H1 (cell line): ENCODE results near the gene MMEL1. TPM values are rescaled to one million over a fixed set of nuclear protein-coding genes. Genes with fewer than 3 reads are reported as not detected.

Source experiments
- CTCF ChIA-PET: fragments of 300-600 bp; sonication (Branson Sonifier 250); formaldehyde crosslinking; loops from one replicate; lab custom pipeline; 2021; ENCODE audit not compliant: partially characterized antibody; lab: Charles Lee
- POLR2A ChIA-PET: fragments of 300-600 bp; sonication (Branson Sonifier 250); formaldehyde crosslinking; loops from one replicate; lab custom pipeline; 2021; ENCODE audit warnings: inconsistent platforms; ENCODE audit not compliant: partially characterized antibody; lab: Charles Lee
- DNase-seq, 2 experiments: peaks; one replicate each; pipeline versions ENCODE4 v3.0.0 to v3.0.0-alpha.2; 2010 to 2022; ENCODE audit warnings: low spot score in 2 of 2, low read depth in 1 of 2, mixed read lengths in 1 of 2
- FAIRE-seq: peaks from 2 replicates; lab custom pipeline; 2011; peaks lifted over from hg19 to GRCh38; lab: Jason Lieb, UNC
- H2AFZ ChIP-seq: 2 replicates; pipeline ENCODE4 v1.8.1; 2012; ENCODE audit warnings: low read length, inconsistent platforms
- H2AK5ac ChIP-seq: 2 replicates; pipeline ENCODE4 v1.6.1; 2013; ENCODE audit warnings: low read depth, low read length
- H2BK120ac ChIP-seq: replicated peaks from 2 replicates; pipeline ENCODE3; 2013; ENCODE audit warnings: low read depth, low read length, inconsistent platforms
- H2BK12ac ChIP-seq: 2 replicates; pipeline ENCODE4 v1.6.1; 2013; ENCODE audit warnings: low read depth, low read length
- H2BK15ac ChIP-seq: 2 replicates; pipeline ENCODE4 v1.6.1; 2013; ENCODE audit warnings: low read length
- H2BK20ac ChIP-seq: 2 replicates; pipeline ENCODE4 v1.6.1; 2013; ENCODE audit warnings: low read length
- H2BK5ac ChIP-seq: 2 replicates; pipeline ENCODE4 v1.6.1; 2013; ENCODE audit warnings: low read depth, low read length
- H3K14ac ChIP-seq: 2 replicates; pipeline ENCODE4 v1.6.1; 2013; ENCODE audit warnings: inconsistent platforms; ENCODE audit not compliant: insufficient read length
- H3K18ac ChIP-seq: 2 replicates; pipeline ENCODE4 v1.6.1; 2013; ENCODE audit warnings: low read length; ENCODE audit errors: extremely low read depth
- H3K23ac ChIP-seq: 2 replicates; pipeline ENCODE4 v1.6.1; 2013; ENCODE audit warnings: inconsistent platforms; ENCODE audit not compliant: insufficient read length
- H3K23me2 ChIP-seq: 2 replicates; pipeline ENCODE4 v1.6.1; 2013; ENCODE audit warnings: low read depth, low read length
- H3K27ac ChIP-seq: 2 replicates; pipeline ENCODE4 v1.6.1; 2011; ENCODE audit warnings: low read depth, low read length, inconsistent platforms
- H3K27me3 ChIP-seq, 4 experiments: replicated peaks in 1 of 4; 1 replicate in 1 of 4; 2 replicates in 3 of 4; pipeline versions ENCODE4 v1.6.1 to v1.8.1; 2011 to 2013; ENCODE audit warnings: low read length in 3 of 4, mild to moderate bottlenecking in 3 of 4, inconsistent platforms in 2 of 4, mixed read lengths in 2 of 4, moderate library complexity in 1 of 4; ENCODE audit not compliant: control insufficient read depth in 3 of 4, insufficient read depth in 3 of 4; ENCODE audit errors: extremely low read depth in 1 of 4
- H3K36me3 ChIP-seq, 4 experiments: 2 replicates each; pipeline versions ENCODE4 v1.6.1 to v1.8.1; 2011 to 2013; ENCODE audit warnings: mild to moderate bottlenecking in 4 of 4, low read length in 3 of 4, moderate library complexity in 2 of 4, control low read depth in 1 of 4, inconsistent platforms in 1 of 4; ENCODE audit not compliant: insufficient read depth in 4 of 4, control insufficient read depth in 2 of 4
- H3K4ac ChIP-seq: replicated peaks from 2 replicates; pipeline ENCODE3; 2013; ENCODE audit warnings: low read length, low read depth, mixed read lengths, inconsistent platforms; ENCODE audit not compliant: insufficient read length
- H3K4me1 ChIP-seq, 4 experiments: replicated peaks in 1 of 4; 1 replicate in 1 of 4; 2 replicates in 3 of 4; pipeline versions ENCODE4 v1.6.1 to v1.8.1; 2011 to 2013; ENCODE audit warnings: low read length in 3 of 4, inconsistent platforms in 2 of 4, mixed read lengths in 1 of 4; ENCODE audit not compliant: insufficient read depth in 4 of 4, control insufficient read depth in 3 of 4
- H3K4me2 ChIP-seq, 2 experiments: 2 replicates each; pipeline versions ENCODE4 v1.6.1 to v1.8.1; 2011 to 2013; ENCODE audit warnings: low read depth in 2 of 2, low read length in 2 of 2, control low read depth in 1 of 2, inconsistent platforms in 1 of 2, mild to moderate bottlenecking in 1 of 2; ENCODE audit not compliant: insufficient read depth in 1 of 2
- H3K4me3 ChIP-seq, 4 experiments: fragments of 200-600, 300-600 bp in 1 of 4; sonication (generic), shearing (Covaris generic), sonication (Bioruptor Twin) in 1 of 4; 2 replicates each; pipeline versions ENCODE4 v1.5.1 to v1.8.1; 2011 to 2016; ENCODE audit warnings: low read length in 4 of 4, low read depth in 3 of 4, control low read depth in 2 of 4, inconsistent platforms in 2 of 4, mild to moderate bottlenecking in 2 of 4, mixed read lengths in 1 of 4, moderate library complexity in 1 of 4; ENCODE audit not compliant: insufficient read depth in 2 of 4; ENCODE audit errors: extremely low read depth in 1 of 4
- H3K56ac ChIP-seq: replicated peaks from 2 replicates; pipeline ENCODE3; 2013; ENCODE audit warnings: low read depth, mild to moderate bottlenecking, mixed read lengths, low read length, inconsistent platforms; ENCODE audit not compliant: insufficient read length
- H3K79me1 ChIP-seq: 2 replicates; pipeline ENCODE4 v1.6.1; 2013; ENCODE audit warnings: low read depth, low read length, control low read depth
- H3K79me2 ChIP-seq, 2 experiments: 2 replicates each; pipeline versions ENCODE4 v1.6.1 to v1.8.1; 2012 to 2013; ENCODE audit warnings: low read length in 2 of 2, mild to moderate bottlenecking in 2 of 2, inconsistent platforms in 1 of 2; ENCODE audit not compliant: insufficient read depth in 2 of 2, control insufficient read depth in 1 of 2
- H3K9ac ChIP-seq, 4 experiments: replicated peaks in 1 of 4; 1 replicate in 1 of 4; 2 replicates in 3 of 4; pipeline versions ENCODE4 v1.6.1 to v1.8.1; 2011 to 2013; ENCODE audit warnings: low read depth in 3 of 4, low read length in 3 of 4, control low read depth in 2 of 4, mild to moderate bottlenecking in 2 of 4, moderate library complexity in 2 of 4, inconsistent platforms in 1 of 4; ENCODE audit errors: extremely low read depth in 1 of 4
- H3K9me3 ChIP-seq, 2 experiments: 2 replicates each; pipeline versions ENCODE4 v1.6.1 to v1.8.1; 2012 to 2013; ENCODE audit warnings: mild to moderate bottlenecking in 2 of 2, moderate library complexity in 2 of 2, control low read depth in 1 of 2, inconsistent platforms in 1 of 2, low read depth in 1 of 2, low read length in 1 of 2, mixed read lengths in 1 of 2; ENCODE audit not compliant: insufficient read depth in 2 of 2
- H4K20me1 ChIP-seq, 2 experiments: replicated peaks in 1 of 2; 2 replicates each; pipeline versions ENCODE3 to v1.8.1; 2011 to 2013; ENCODE audit warnings: inconsistent platforms in 2 of 2, low read length in 2 of 2, mild to moderate bottlenecking in 1 of 2; ENCODE audit not compliant: insufficient read depth in 2 of 2, control insufficient read depth in 1 of 2
- H4K5ac ChIP-seq: 2 replicates; pipeline ENCODE4 v1.6.1; 2013; ENCODE audit warnings: low read length, low read depth, mixed read lengths, inconsistent platforms; ENCODE audit not compliant: insufficient read length
- H4K8ac ChIP-seq: 2 replicates; pipeline ENCODE4 v1.8.0; 2013; ENCODE audit warnings: mild to moderate bottlenecking, moderate library complexity, low read length, inconsistent platforms; ENCODE audit not compliant: insufficient read depth; ENCODE audit errors: extremely low read depth
- H4K91ac ChIP-seq: replicated peaks from 2 replicates; pipeline ENCODE3; 2013; ENCODE audit warnings: low read length, mixed read lengths, inconsistent platforms; ENCODE audit not compliant: insufficient read length
- ASH2L ChIP-seq: fragments of 200-600, 300-600 bp; sonication (generic); IDR thresholded peaks from one replicate; pipeline ENCODE4 v1.7.1; 2017; ENCODE audit warnings: low read length
- CBX5 ChIP-seq: fragments of 300-800, 300-1000 bp; sonication (generic); IDR thresholded peaks from 2 replicates; pipeline ENCODE4 v1.7.1; 2016; ENCODE audit warnings: antibody characterized with exemption, low read length, low read depth
- EP300 ChIP-seq, 2 experiments: IDR thresholded peaks; 1 replicate in 1 of 2; 2 replicates in 1 of 2; pipeline ENCODE4 v1.6.1; 2011 to 2012; ENCODE audit warnings: low read depth in 2 of 2, low read length in 2 of 2, mild to moderate bottlenecking in 2 of 2, borderline replicate concordance in 1 of 2, inconsistent platforms in 1 of 2, moderate library complexity in 1 of 2
- FOSL1 ChIP-seq: IDR thresholded peaks from 2 replicates; pipeline ENCODE4 v1.6.1; 2011; ENCODE audit warnings: mild to moderate bottlenecking, low read depth, low read length, moderate library complexity; ENCODE audit not compliant: insufficient read depth
- HDAC6 ChIP-seq: IDR thresholded peaks from one replicate; pipeline ENCODE4 v1.7.1; 2012; ENCODE audit warnings: low read depth, mild to moderate bottlenecking, inconsistent platforms, low read length, moderate library complexity
- NRF1 ChIP-seq: IDR thresholded peaks from 2 replicates; pipeline ENCODE4 v1.6.1; 2011; ENCODE audit warnings: mild to moderate bottlenecking, low read depth, low read length, improper control_type of control experiment
- RXRA ChIP-seq: IDR thresholded peaks from 2 replicates; pipeline ENCODE4 v1.6.1; 2011; ENCODE audit warnings: low read depth, mild to moderate bottlenecking, low read length, moderate library complexity; ENCODE audit not compliant: insufficient read depth
- TAF1 ChIP-seq: IDR thresholded peaks from 2 replicates; pipeline ENCODE4 v1.6.1; 2011; ENCODE audit warnings: mild to moderate bottlenecking, low read depth, low read length
- TAF7 ChIP-seq: optimal IDR thresholded peaks from 2 replicates; pipeline ENCODE3; 2011; ENCODE audit warnings: low read depth, mild to moderate bottlenecking, inconsistent platforms, low read length, moderate library complexity, borderline replicate concordance
- USF2 ChIP-seq: IDR thresholded peaks from 2 replicates; pipeline ENCODE4 v1.6.1; 2011; ENCODE audit warnings: low read length, improper control_type of control experiment
- ZNF274 ChIP-seq: IDR thresholded peaks from 2 replicates; pipeline ENCODE4 v1.7.0; 2012; ENCODE audit warnings: low read length, borderline replicate concordance; ENCODE audit errors: extremely low read depth
- WGBS, 2 experiments: shearing (Covaris generic) in 1 of 2; methylation state at CpG; one replicate each; pipeline versions ENCODE4 v1.1.6 to v1.1.7; 2013 to 2015; ENCODE audit warnings: low lambda C conversion rate in 2 of 2, mixed read lengths in 2 of 2, inconsistent platforms in 1 of 2, low coverage in 1 of 2, missing lambda C conversion rate in 1 of 2; ENCODE audit not compliant: insufficient replicate concordance in 2 of 2, insufficient coverage in 1 of 2, insufficient read length in 1 of 2; ENCODE audit errors: extremely low coverage in 1 of 2, missing lambda C conversion rate in 1 of 2; 5-methylcytosine and 5-hydroxymethylcytosine counted together
- polyA plus RNA-seq, 7 experiments: library from polyadenylated mRNA; depleted of rRNA in 3 of 7; stranded (reverse) in 5 of 7; unstranded in 2 of 7; fragments of >200 nt in 5 of 7; fragments of 200-250 nt in 2 of 7; gene quantifications; 1 replicate in 5 of 7; 2 replicates in 1 of 7; 4 replicates in 1 of 7; pipeline versions ENCODE4 v1.2.1 to v1.2.3, GENCODE V29; 2011 to 2013; ENCODE audit warnings: missing spikeins in 2 of 7, mixed read lengths in 2 of 7
- total RNA-seq: library from RNA; stranded (reverse); fragmentation: NEBNext Ultra II Directional; extraction: Animal tissue kit (Norgen Biotek cat#: 25700); gene quantifications from 2 replicates; pipeline ENCODE4 v1.2.1, GENCODE V29; 2021

The MMEL1 gene
- total and polyA plus RNA-seq, 2 of the 8 experiments (the other 6 are each of a cell fraction or from before 2014, with no cell fraction given): 0.91 to 1.7 TPM

GRCh38 chr1:2571348-2571747, 61.5 kb downstream of the MMEL1 start:
- H2BK12ac ChIP-seq: no peak overlapping the region
- H3K27ac ChIP-seq: no peak overlapping the region
- no peaks in the 10 kb centered on the region for H3K27me3 ChIP-seq
- no peak overlapping the region for H2AFZ ChIP-seq
- no peak overlapping the region for H3K23ac ChIP-seq
- DNase-seq (no peak), FAIRE-seq (no peak)
- H3K18ac ChIP-seq: no peak overlapping the region
- no peak overlapping the region for H4K8ac ChIP-seq
- H3K14ac ChIP-seq: no peak overlapping the region
- H3K79me1 ChIP-seq: no peaks in the 10 kb centered on the region
- no peaks in the 10 kb centered on the region for H3K4me1 ChIP-seq
- H4K20me1 ChIP-seq: no peaks in the 10 kb centered on the region
- peaks cover 5 to 8% of the 10 kb centered on the region in 2 experiments for H3K9me3 ChIP-seq
- TF ChIP-seq ZNF274 (no peak), NRF1 (no peak), CBX5 (no peak), RXRA (no peak), EP300 (IDR thresholded peaks at IDR 0.05; ENCODE audit: borderline replicate concordance in 1 of 2, low read depth in 2 of 2, low read length in 2 of 2) (no peak), TAF1 (no peak), USF2 (no peak), HDAC6 (no peak), FOSL1 (no peak), TAF7 (no peak), ASH2L (no peak)
- H3K56ac ChIP-seq: no peak overlapping the region
- no peak overlapping the region for H3K4me2 ChIP-seq
- H3K36me3 ChIP-seq: no peaks in the 10 kb centered on the region
- ChIA-PET POLR2A (interaction anchor here (1.2 to 1.5 kb wide), 2 partner anchors 11 to 14 kb away, joined by 3 read pairs; no protein-coding TSS in a partner anchor), CTCF (interaction anchor here (0.5 to 5.1 kb wide), 5 partner anchors 9 to 503 kb away, joined by 3 to 33 read pairs (median 3); no protein-coding TSS in a partner anchor)
- no peak overlapping the region for H4K91ac ChIP-seq
- H2BK20ac ChIP-seq: no peak overlapping the region
- H3K4ac ChIP-seq: no peak overlapping the region
- H3K9ac ChIP-seq: no peak overlapping the region
- H3K23me2 ChIP-seq: no peaks in the 10 kb centered on the region
- 90% methylated on average over 9 of the region's 9 CpGs; no CpG with 5 or more reads in 1 of the 2 experiments for WGBS, 2 experiments
- no peak overlapping the region for H2BK120ac ChIP-seq
- no peak overlapping the region for H2BK15ac ChIP-seq
- H3K4me3 ChIP-seq: no peak overlapping the region
- H4K5ac ChIP-seq: no peak overlapping the region
- H2BK5ac ChIP-seq: no peak overlapping the region
- H3K79me2 ChIP-seq: no peaks in the 10 kb centered on the region
- H2AK5ac ChIP-seq: no peak overlapping the region
